MM.1S (cell line): ENCODE data around the gene ABCA3.

Experiments
- DNase-seq: peaks from one replicate; pipeline ENCODE4 v3.0.0-alpha.2; 2015
- H2AFZ ChIP-seq: fragments of 300-600 bp; sonication (generic); 2 replicates; pipeline ENCODE4 v1.6.0; 2016; ENCODE audit warnings: antibody characterized with exemption, low read length
- H3F3A ChIP-seq: fragments of 300-600 bp; sonication (generic); 2 replicates; pipeline ENCODE4 v1.6.1; 2016; ENCODE audit warnings: mild to moderate bottlenecking, antibody characterized with exemption, low read length, moderate library complexity, mixed read lengths; ENCODE audit not compliant: insufficient read depth
- H3K27ac ChIP-seq: fragments of 300-600 bp; sonication (generic); 2 replicates; pipeline ENCODE4 v1.5.1; 2016; ENCODE audit warnings: mild to moderate bottlenecking, low read length
- H3K27me3 ChIP-seq: fragments of 300-600 bp; sonication (generic); replicated peaks from 2 replicates; pipeline ENCODE4 v1.6.0; 2016; ENCODE audit warnings: low read length; ENCODE audit not compliant: insufficient read depth
- H3K36me3 ChIP-seq: fragments of 300-600 bp; sonication (generic); replicated peaks from 2 replicates; pipeline ENCODE4 v1.6.1; 2016; ENCODE audit warnings: mild to moderate bottlenecking, low read length, mixed read lengths; ENCODE audit not compliant: insufficient read depth
- H3K4me1 ChIP-seq: fragments of 300-600 bp; sonication (generic); 2 replicates; pipeline ENCODE4 v1.6.1; 2016; ENCODE audit warnings: low read length, mixed read lengths
- H3K4me2 ChIP-seq: fragments of 300-600 bp; sonication (generic); 2 replicates; pipeline ENCODE4 v1.6.0; 2016; ENCODE audit warnings: low read depth, low read length
- H3K4me3 ChIP-seq: fragments of 300-600 bp; sonication (generic); 2 replicates; pipeline ENCODE4 v1.5.1; 2016; ENCODE audit warnings: low read length, mixed read lengths
- H3K79me2 ChIP-seq: fragments of 300-600 bp; sonication (generic); 2 replicates; pipeline ENCODE4 v1.6.1; 2016; ENCODE audit warnings: mixed run types, low read length, mixed read lengths
- H3K9ac ChIP-seq: fragments of 300-600 bp; sonication (generic); 2 replicates; pipeline ENCODE4 v1.6.1; 2016; ENCODE audit warnings: low read length, mixed read lengths
- H3K9me2 ChIP-seq: fragments of 300-600 bp; sonication (generic); replicated peaks from 2 replicates; pipeline ENCODE4 v1.6.1; 2016; ENCODE audit warnings: mild to moderate bottlenecking, low read length, mixed read lengths; ENCODE audit not compliant: insufficient read depth
- H3K9me3 ChIP-seq: fragments of 300-600 bp; sonication (generic); replicated peaks from 2 replicates; pipeline ENCODE4 v1.6.1; 2016; ENCODE audit warnings: mild to moderate bottlenecking, low read length, mixed read lengths; ENCODE audit not compliant: insufficient read depth
- H4K20me1 ChIP-seq: fragments of 300-600 bp; sonication (generic); 2 replicates; pipeline ENCODE4 v1.6.1; 2016; ENCODE audit warnings: mild to moderate bottlenecking, low read length, moderate library complexity, mixed read lengths; ENCODE audit not compliant: insufficient read depth
- CTCF ChIP-seq: fragments of 300-600 bp; sonication (generic); IDR thresholded peaks from 2 replicates; pipeline ENCODE4 v1.5.1; 2016; ENCODE audit warnings: antibody characterized with exemption, low read length, mixed read lengths
- EZH2 ChIP-seq: fragments of 300-600 bp; sonication (generic); optimal IDR thresholded peaks from 2 replicates; pipeline ENCODE3; 2017; ENCODE audit warnings: low read depth, mild to moderate bottlenecking, antibody characterized with exemption, low read length, mixed read lengths
- EZH2phosphoT487 ChIP-seq: fragments of 300-600 bp; sonication (generic); IDR thresholded peaks from 2 replicates; pipeline ENCODE4 v1.6.1; 2018; ENCODE audit warnings: antibody characterized with exemption, low read length

The ABCA3 gene

DNA sequence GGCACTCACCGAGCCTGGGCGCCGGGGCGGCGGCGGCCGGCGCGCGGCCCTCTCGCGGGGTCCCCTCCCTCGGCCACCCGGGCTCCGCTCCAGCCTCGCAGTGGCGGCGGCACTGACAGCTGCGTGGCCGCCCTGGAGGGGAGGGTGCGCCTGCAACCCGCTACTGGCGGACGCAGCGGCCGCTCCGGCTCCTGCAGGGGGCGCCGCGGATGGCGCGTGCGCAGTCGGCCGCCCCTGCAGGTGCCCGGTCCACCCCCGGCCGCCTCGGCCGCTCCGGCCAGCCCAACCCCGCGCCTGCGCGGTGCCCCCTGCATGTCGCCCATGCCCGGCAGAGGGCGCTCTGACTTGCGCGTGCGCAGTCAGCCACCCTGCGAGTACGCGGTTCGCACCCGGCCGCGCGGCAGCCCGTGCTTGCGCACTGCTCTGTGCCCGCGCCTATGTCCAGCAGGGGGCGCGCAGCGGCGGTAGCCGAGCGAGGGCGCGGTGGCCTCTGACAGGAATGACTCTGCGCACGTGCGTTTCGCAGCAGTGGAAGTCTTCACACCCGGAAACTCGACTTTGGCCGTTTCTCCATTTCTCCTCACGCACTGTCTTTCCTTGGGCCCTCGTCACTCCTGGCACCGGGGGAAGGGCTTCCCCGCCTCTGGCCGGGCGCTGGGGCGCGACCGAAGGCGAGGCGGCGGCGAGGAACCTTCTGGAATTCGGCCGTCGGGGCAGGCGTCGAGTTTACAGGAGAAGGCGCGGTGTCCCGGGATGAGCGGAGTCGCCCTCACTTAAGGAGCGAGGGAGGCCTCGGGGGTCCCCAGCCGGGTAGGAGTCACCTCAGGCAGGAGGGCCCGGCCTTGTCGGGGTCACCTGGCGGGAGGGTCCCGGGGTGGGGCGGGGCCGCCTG, at the start of gene ABCA3:
Gene ABCA3, minus strand, starts transcription at position 165 of the 892 bp plus-strand sequence. CDS start 14,262 bp downstream, outside the sequence.
- H3K27ac ChIP-seq = no peak within 1 kb of the TSS

DNA sequence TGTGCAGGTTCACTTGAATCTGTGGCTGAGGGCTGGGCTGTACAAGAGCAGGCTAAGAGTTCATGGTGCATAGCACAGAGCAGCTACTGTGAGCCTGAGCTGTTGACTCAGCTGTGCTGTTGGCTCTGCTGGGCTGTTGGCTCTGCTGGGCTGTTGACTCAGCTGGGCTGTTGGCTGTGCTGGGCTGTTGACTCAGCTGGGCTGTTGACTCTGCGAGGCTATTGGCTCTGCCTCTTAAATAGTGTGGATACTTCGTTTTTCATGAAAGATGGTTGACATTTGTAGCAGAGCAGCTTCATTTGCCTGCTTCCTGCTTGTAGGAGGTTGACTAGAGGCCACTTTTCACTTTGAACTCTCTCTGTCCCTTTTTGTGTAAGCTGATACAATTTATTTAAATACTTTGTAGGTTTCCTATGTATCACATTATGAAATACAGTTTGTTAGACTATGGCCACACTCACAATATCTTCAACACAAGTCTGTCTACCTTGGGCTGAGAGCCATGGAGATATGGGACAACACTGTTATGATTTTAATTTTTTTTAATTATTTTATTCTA, 48.4 kb upstream of the ABCA3 start:
- Histone ChIP-seq H3K4me2 (no peak overlapping the region), H3K27me3 (no peaks in the 10 kb centered on the region), H3K79me2 (no peaks in the 10 kb centered on the region), H4K20me1 (no peaks in the 10 kb centered on the region), H3F3A (no peaks in the 10 kb centered on the region), H3K9ac (no peak overlapping the region), H3K9me2 (no peaks in the 10 kb centered on the region), H2AFZ (no peak overlapping the region), H3K36me3 (no peaks in the 10 kb centered on the region), H3K27ac (no peak overlapping the region), H3K4me1 (no peaks in the 10 kb centered on the region), H3K9me3 (no peaks in the 10 kb centered on the region), H3K4me3 (no peak overlapping the region)
- TF ChIP-seq CTCF = no peak
- no peak for TF ChIP-seq EZH2
- TF ChIP-seq EZH2phosphoT487 = no peak
- DNase-seq = no peak

More for the DNA sequence above, at the start of gene ABCA3:
- peak within 1 kb of the TSS; percentile 87 for H2AFZ ChIP-seq
- H3K9ac ChIP-seq = 0 out of 2 replicates have a peak within 1 kb of the TSS, but pooled peaks have one; percentile 22
- DNase-seq = peak; percentile 85
- no peaks in the 10 kb centered on the region for H3K4me1 ChIP-seq
- peaks cover 39% of the 10 kb centered on the region for H3K27me3 ChIP-seq
- TF ChIP-seq CTCF = peak; percentile 86
- TF ChIP-seq EZH2phosphoT487 = no peak
- H3K4me3 ChIP-seq = peak within 1 kb of the TSS; percentile 69
- no peaks in the 10 kb centered on the region for H4K20me1 ChIP-seq
- H3K9me2 ChIP-seq = no peaks in the 10 kb centered on the region
- H3K79me2 ChIP-seq = no peaks in the 10 kb centered on the region
- no peaks in the 10 kb centered on the region for H3F3A ChIP-seq
- no peaks in the 10 kb centered on the region for H3K9me3 ChIP-seq
- peak within 1 kb of the TSS; percentile 98 for H3K4me2 ChIP-seq
- H3K36me3 ChIP-seq = no peaks in the 10 kb centered on the region

- H3F3A ChIP-seq = no peaks in the 10 kb centered on the region
- DNase-seq = no peak
- no peak overlapping the region for H2AFZ ChIP-seq
- no peak for TF ChIP-seq EZH2phosphoT487
- TF ChIP-seq EZH2 = no peak
- no peak for TF ChIP-seq CTCF
- no peaks in the 10 kb centered on the region for H3K9me2 ChIP-seq
- no peaks in the 10 kb centered on the region for H4K20me1 ChIP-seq
- H3K9me3 ChIP-seq = no peaks in the 10 kb centered on the region
- no peaks in the 10 kb centered on the region for H3K27me3 ChIP-seq
- H3K79me2 ChIP-seq = no peaks in the 10 kb centered on the region
- no peaks in the 10 kb centered on the region for H3K36me3 ChIP-seq
- H3K4me2 ChIP-seq = no peak overlapping the region
- H3K4me1 ChIP-seq = no peaks in the 10 kb centered on the region
- H3K9ac ChIP-seq = no peak overlapping the region
- no peak overlapping the region for H3K27ac ChIP-seq
- H3K4me3 ChIP-seq = no peak overlapping the region
Measured at GRCh38 chr16:2388139-2388874, 47.8 kb upstream of the ABCA3 start.
